Chondrocyte (in vitro differentiated cells): ENCODE data around the gene TMEM127. TPM values are rescaled to one million over a fixed set of nuclear protein-coding genes. Genes with fewer than 3 reads are reported as not detected.
"Not testable (repeated sequence)": the region's sequence is repeated elsewhere in the genome, so short reads cannot be mapped to it uniquely, and the experiment has no call there.

Experiments
- DNase-seq: peaks from one replicate; pipeline ENCODE4 v3.0.0; 2021; ENCODE audit warnings: mixed read lengths, low spot score
- H3K27ac Mint-ChIP-seq: one replicate; pipeline ENCODE4 v1.8.0; 2021; ENCODE audit warnings: mild to moderate bottlenecking, moderate library complexity, mixed read lengths; ENCODE audit not compliant: unreplicated experiment
- H3K27me3 Mint-ChIP-seq: 2 replicates; pipeline ENCODE4 v1.8.0; 2021; ENCODE audit warnings: low read depth, mixed read lengths
- H3K36me3 Mint-ChIP-seq: 2 replicates; pipeline ENCODE4 v1.8.0; 2021; ENCODE audit warnings: low read depth, mixed read lengths
- H3K4me1 Mint-ChIP-seq: 2 replicates; pipeline ENCODE4 v1.8.0; 2021; ENCODE audit warnings: low read depth, mild to moderate bottlenecking, mixed read lengths
- H3K4me3 Mint-ChIP-seq: one replicate; pipeline ENCODE4 v1.8.0; 2021; ENCODE audit warnings: mild to moderate bottlenecking, moderate library complexity, mixed read lengths; ENCODE audit not compliant: unreplicated experiment
- H3K9me3 Mint-ChIP-seq: 2 replicates; pipeline ENCODE4 v1.8.0; 2021; ENCODE audit warnings: low read depth, mixed read lengths
- total RNA-seq: library from RNA; stranded (reverse); gene quantifications from 3 replicates; pipeline ENCODE4 v1.2.1, GENCODE V29; 2021
- TF ChIP-seq, protein P1 (sequence below): fragments of 200-600 bp; sonication (generic); IDR thresholded peaks from 2 replicates; pipeline ENCODE4 v1.5.0; 2021; ENCODE audit warnings: antibody characterized with exemption, mild to moderate bottlenecking, moderate library complexity

The TMEM127 gene
- total RNA-seq, 1 donor from 2014 or later, result 54.4 TPM

DNA sequence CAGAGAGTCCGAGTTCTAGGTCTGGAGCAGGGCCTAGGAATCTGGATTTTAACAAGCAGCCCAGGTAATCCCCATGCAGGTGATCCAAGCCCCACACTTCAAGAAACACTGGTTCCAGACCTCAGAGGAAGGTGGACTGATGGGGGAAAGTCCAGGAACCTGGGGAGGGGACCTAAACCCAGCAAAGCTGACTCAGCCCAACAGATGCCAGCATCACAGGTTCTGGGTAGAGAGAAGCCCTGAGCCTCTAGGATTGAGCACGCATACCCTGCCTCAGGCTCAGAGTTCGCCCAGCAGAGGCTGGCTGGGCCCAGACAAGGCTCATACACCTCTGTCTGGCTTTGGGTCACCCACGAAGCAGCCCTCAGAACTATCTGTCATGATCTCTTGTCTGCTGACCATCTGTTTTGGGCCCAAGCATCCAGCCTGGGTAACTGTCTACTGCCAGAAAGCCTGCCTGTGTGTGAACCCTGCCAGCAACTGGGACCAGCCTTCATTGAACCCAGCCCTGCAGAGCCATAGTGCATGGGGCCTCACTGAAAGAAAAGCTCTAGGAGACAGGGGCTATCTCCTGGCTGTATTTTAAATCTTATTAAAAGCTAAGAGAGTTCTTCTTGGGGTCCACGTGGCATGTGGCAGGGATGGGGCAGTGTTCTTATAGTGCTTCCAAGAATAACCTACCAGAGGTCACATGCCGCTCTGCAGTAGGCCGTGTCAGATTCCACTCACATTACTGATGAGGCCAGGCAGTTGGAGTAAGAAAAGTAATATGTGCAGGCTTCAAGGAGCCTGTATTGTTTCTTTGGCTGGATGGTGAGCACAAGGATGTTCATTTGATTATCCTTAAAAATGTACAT is 7.4 kb downstream of the TMEM127 start:
- H3K36me3 Mint-ChIP-seq, result peaks cover 11% of the 10 kb centered on the region
- H3K27ac Mint-ChIP-seq, result peak overlapping the region; percentile 95
- TF ChIP-seq, protein P1, sequence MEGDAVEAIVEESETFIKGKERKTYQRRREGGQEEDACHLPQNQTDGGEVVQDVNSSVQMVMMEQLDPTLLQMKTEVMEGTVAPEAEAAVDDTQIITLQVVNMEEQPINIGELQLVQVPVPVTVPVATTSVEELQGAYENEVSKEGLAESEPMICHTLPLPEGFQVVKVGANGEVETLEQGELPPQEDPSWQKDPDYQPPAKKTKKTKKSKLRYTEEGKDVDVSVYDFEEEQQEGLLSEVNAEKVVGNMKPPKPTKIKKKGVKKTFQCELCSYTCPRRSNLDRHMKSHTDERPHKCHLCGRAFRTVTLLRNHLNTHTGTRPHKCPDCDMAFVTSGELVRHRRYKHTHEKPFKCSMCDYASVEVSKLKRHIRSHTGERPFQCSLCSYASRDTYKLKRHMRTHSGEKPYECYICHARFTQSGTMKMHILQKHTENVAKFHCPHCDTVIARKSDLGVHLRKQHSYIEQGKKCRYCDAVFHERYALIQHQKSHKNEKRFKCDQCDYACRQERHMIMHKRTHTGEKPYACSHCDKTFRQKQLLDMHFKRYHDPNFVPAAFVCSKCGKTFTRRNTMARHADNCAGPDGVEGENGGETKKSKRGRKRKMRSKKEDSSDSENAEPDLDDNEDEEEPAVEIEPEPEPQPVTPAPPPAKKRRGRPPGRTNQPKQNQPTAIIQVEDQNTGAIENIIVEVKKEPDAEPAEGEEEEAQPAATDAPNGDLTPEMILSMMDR, result no peak

DNA sequence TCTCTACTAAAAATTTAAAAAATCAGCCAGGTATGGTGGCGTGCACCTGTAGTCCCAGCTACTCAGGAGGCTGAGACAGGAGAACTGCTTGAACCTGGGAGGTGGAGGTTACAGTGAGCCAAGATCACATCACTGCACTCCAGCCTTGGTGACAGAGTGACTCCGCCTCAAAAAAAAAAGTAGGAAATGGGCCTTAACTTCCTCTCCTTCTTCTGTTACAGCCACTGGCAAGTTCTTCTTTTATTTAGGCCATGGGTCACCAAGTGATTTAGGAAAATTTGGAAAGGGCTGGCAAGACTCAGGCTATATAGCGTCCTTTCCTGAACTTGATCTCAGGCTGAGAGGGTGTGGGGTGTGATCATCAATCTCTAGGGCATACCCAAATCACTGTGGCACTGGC is 8.1 kb downstream of the TMEM127 start:
- Mint-ChIP-seq H3K4me1 (peaks cover 44% of the 10 kb centered on the region), H3K27ac (peak overlapping the region; percentile 95), H3K36me3 (peaks cover 12% of the 10 kb centered on the region)
- H3K27me3 Mint-ChIP-seq, H3K4me3 Mint-ChIP-seq, H3K9me3 Mint-ChIP-seq, DNase-seq: not testable (repeated sequence)

More for the DNA sequence above, 7.4 kb downstream of the TMEM127 start:
- Mint-ChIP-seq H3K4me1 (peaks cover 45% of the 10 kb centered on the region), H3K9me3 (no peaks in the 10 kb centered on the region), H3K27me3 (no peaks in the 10 kb centered on the region), H3K4me3 (no peak overlapping the region)
- no peak for DNase-seq

DNA sequence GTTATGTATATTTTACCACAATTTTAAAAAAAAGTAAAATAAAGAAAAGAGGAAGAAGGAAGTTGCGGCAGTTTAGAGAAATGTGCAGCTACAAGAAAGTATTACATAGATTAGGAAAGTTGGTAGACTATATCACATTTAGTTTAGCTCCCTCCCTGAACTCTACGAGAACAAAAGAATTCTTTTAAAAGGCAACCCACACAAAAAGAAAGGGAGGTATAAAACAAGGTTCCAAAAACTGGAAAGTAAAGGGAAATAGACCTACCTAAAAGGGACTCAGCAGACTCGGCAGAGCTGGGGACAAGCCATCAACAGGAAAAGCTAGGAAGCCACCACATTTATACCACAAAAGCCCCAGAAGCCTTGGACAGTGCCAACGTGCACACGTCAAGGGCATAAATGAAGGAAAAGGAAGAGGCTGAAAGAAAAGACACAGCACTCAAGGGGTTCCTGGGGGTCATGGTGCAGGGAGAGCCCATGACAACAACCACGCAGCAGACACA is 9.1 kb downstream of the TMEM127 start:
- H3K4me3 Mint-ChIP-seq, result no peak overlapping the region
- peak overlapping the region; percentile 41 for H3K27ac Mint-ChIP-seq
- peaks cover 52% of the 10 kb centered on the region for H3K4me1 Mint-ChIP-seq
- H3K36me3 Mint-ChIP-seq, result peaks cover 21% of the 10 kb centered on the region
- no peaks in the 10 kb centered on the region for H3K9me3 Mint-ChIP-seq
- DNase-seq, result no peak
- TF ChIP-seq, protein P1, result no peak
- H3K27me3 Mint-ChIP-seq, result no peaks in the 10 kb centered on the region

DNA sequence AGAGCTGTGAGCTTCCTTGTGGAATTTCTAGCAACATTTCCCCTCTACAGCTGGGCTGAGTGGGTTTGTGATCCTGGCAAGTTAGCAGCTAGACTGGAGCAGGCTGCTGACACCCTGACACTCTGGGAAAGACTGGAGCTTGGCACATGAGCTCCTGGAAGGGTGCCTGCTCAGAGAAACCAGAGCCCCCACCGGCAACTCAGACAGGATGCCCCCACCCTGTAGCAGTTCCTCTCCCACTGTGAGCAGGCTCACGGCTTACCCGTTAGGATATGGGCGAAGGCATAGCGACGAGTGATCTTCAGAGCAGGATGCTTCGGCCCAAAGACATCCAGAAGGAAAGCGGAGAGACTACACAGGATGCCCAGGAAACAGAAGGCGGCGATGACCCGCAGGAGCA is 11.2 kb downstream of the TMEM127 start:
- DNase-seq, result no peak
- no peaks in the 10 kb centered on the region for H3K27me3 Mint-ChIP-seq
- no peaks in the 10 kb centered on the region for H3K9me3 Mint-ChIP-seq
- H3K36me3 Mint-ChIP-seq, result peaks cover 22% of the 10 kb centered on the region
- H3K4me3 Mint-ChIP-seq, result no peak overlapping the region
- H3K27ac Mint-ChIP-seq, result no peak overlapping the region
- H3K4me1 Mint-ChIP-seq, result peaks cover 46% of the 10 kb centered on the region
- TF ChIP-seq, protein P1, result no peak

DNA sequence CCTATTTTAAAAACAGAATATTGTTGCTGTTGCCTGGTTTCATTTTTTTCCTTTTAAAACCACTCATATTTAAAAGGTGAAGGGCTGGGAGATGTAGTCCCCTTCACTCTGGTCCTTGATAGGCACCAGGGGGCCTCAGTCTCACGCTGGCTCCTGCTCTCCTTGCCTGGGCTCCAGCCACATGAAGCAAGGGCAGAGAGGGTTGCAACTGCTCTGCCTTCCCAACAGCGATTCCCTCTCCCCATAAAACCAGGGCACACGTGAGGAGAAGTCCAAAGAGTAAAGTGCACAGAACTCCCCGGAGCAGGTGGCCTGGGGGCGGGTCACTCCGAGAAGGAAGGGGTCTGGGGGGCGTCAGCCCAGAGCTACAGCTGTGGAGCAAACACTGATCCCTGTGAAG is 12.8 kb downstream of the TMEM127 start:
- no peaks in the 10 kb centered on the region for H3K9me3 Mint-ChIP-seq
- no peak for DNase-seq
- no peak overlapping the region for H3K27ac Mint-ChIP-seq
- TF ChIP-seq, protein P1, result no peak
- H3K4me1 Mint-ChIP-seq, result peaks cover 33% of the 10 kb centered on the region
- H3K27me3 Mint-ChIP-seq, result no peaks in the 10 kb centered on the region
- H3K4me3 Mint-ChIP-seq, result no peak overlapping the region
- H3K36me3 Mint-ChIP-seq, result peaks cover 23% of the 10 kb centered on the region
